Mesodermal cell (in vitro differentiated cells): ENCODE results near the gene CRISP1.

ENCODE experiments used
- H3K27ac ChIP-seq: 2 replicates; pipeline ENCODE4 v1.7.0; 2013; ENCODE audit warnings: mild to moderate bottlenecking, low read depth, low read length, moderate library complexity; ENCODE audit not compliant: severe bottlenecking
- H3K36me3 ChIP-seq: 2 replicates; pipeline ENCODE4 v1.7.1; 2013; ENCODE audit warnings: mild to moderate bottlenecking, low read length, moderate library complexity; ENCODE audit not compliant: control insufficient read depth, insufficient read depth
- H3K4me1 ChIP-seq: one replicate; pipeline ENCODE4 v1.7.1; 2013; ENCODE audit warnings: mild to moderate bottlenecking, low read length; ENCODE audit not compliant: insufficient read depth, control insufficient read depth, poor library complexity, severe bottlenecking
- H3K4me3 ChIP-seq: 2 replicates; pipeline ENCODE4 v1.7.0; 2013; ENCODE audit warnings: low read length, control low read depth, mild to moderate bottlenecking; ENCODE audit not compliant: insufficient read depth, poor library complexity, severe bottlenecking; ENCODE audit errors: extremely low read depth
- H3K9me3 ChIP-seq: 2 replicates; pipeline ENCODE4 v1.7.1; 2013; ENCODE audit warnings: mild to moderate bottlenecking, low read length, moderate library complexity; ENCODE audit not compliant: control insufficient read depth
- WGBS, 2 experiments: methylation state at CpG; one replicate each; pipeline ENCODE4 v1.1.5; 2013; ENCODE audit warnings: missing lambda C conversion rate in 2 of 2; ENCODE audit not compliant: insufficient coverage in 2 of 2; 5-methylcytosine and 5-hydroxymethylcytosine counted together

Gene CRISP1

DNA sequence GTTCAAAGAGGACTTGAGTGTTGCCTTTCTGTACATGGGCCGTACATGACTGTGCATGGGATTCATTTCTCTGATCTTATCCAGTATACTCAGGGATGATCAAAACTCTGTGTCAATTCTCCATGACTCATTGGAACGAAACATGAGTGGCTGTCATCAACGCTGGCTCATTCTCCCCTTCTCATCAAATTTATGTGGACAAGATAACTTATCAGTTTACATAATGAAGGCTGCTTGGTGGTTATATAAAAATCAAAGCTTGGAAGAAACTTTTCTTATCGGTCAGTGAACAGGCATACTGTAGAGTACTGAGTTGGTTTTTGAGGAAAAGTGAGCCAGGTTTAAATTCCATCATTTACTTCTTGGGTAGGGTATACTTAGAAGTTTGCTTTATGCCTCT is 24.9 kb downstream of the CRISP1 start:
- Histone ChIP-seq H3K36me3 (no peaks in the 10 kb centered on the region), H3K9me3 (no peaks in the 10 kb centered on the region), H3K4me3 (no peak overlapping the region), H3K27ac (no peak overlapping the region), H3K4me1 (no peaks in the 10 kb centered on the region)
- 100% methylated on average over 1 to 2 of the region's 4 CpGs for WGBS, 2 experiments

DNA sequence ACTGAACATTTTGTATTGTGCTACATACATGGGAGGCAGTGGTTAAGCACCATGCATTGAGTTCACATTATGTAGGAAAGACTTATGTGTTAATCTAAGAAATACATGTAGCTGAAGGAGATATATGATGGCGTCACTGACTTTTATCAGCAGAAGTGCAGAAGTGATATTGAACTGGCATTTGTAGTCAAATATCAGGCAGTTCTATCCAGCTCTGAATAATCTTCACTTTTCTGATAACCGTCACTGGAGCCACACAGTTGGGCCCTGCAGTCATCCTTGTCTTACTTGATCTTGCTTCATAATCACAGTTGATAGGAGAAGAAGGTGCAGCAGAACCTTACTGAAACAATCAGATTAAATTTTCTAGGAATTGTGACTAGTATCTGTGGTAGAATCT is 26.4 kb downstream of the CRISP1 start:
- H3K27ac ChIP-seq: no peak overlapping the region
- WGBS, 2 experiments: 86 to 90% methylated on average over 1 of the region's 2 CpGs
- H3K4me3 ChIP-seq: no peak overlapping the region
- H3K4me1 ChIP-seq: no peaks in the 10 kb centered on the region
- no peaks in the 10 kb centered on the region for H3K36me3 ChIP-seq
- H3K9me3 ChIP-seq: no peaks in the 10 kb centered on the region

DNA sequence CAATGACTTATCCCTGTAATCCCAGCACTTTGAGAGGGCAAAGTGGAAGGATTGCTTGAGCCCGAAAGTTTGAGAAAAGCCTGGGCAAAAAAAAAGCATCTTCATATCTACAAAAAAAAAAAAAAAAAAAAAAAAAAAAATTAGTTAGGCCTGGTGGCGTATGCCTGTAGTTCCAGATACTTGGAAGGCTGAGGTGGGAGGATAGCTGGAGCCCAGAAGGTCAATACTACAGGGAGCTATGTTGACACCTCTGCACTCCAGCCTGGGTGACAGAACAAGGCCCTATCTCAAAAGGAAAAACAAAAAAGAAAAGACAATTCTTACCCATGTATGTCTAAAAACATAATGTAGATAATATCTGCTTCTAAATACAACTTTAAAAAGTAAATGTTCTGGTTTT is 27.2 kb downstream of the CRISP1 start:
- Histone ChIP-seq H3K36me3 (no peaks in the 10 kb centered on the region), H3K27ac (no peak overlapping the region), H3K4me1 (no peaks in the 10 kb centered on the region), H3K4me3 (no peak overlapping the region), H3K9me3 (no peaks in the 10 kb centered on the region)
- no CpG with 5 or more reads among the region's 2 CpGs for WGBS, 2 experiments

DNA sequence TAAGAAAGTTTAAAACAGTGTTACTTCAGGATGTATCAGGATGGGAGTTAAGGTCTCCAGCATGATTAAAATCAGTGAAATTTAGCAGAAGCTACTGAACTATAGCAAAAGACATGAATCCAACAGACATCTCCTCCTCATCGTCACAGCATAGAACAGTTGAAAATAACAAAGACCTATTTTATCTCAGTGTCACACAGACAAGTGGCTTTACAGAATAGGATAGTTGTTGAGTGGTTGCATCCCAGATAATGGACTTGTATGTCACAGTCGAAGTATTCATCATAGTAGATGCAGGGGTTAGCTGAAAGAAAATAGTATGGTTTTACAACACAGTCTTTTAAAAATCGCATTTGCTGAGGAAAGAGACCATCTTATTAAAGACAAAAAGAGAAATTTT is 31.2 kb downstream of the CRISP1 start:
- Histone ChIP-seq H3K4me1 (no peaks in the 10 kb centered on the region), H3K36me3 (no peaks in the 10 kb centered on the region), H3K9me3 (no peaks in the 10 kb centered on the region), H3K4me3 (no peak overlapping the region), H3K27ac (no peak overlapping the region)
- WGBS, 2 experiments: 60 to 100% methylated on average over 1 of the region's 3 CpGs

DNA sequence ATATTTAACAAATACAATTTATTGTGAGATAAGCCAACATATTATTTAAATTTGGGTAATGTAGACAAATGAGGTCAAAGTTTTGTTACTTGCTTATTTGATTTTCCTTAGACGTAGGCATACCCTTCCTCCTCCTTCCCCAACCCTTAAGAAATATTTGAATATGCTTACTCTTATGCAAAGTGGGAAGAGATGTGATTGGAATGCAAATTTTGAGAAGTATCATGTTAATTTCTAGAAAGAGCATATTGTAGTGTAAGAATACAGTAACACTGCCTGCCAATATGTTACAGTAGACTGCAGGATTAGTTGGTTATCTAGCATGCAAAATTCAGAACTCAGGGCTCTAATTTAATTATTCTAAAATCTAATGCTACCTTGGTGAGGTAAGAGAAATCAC is 32.9 kb downstream of the CRISP1 start:
- Histone ChIP-seq H3K9me3 (no peaks in the 10 kb centered on the region), H3K4me3 (no peak overlapping the region), H3K4me1 (no peaks in the 10 kb centered on the region), H3K36me3 (no peaks in the 10 kb centered on the region), H3K27ac (no peak overlapping the region)
- no CpG with 5 or more reads among the region's 1 CpG for WGBS, 2 experiments

DNA sequence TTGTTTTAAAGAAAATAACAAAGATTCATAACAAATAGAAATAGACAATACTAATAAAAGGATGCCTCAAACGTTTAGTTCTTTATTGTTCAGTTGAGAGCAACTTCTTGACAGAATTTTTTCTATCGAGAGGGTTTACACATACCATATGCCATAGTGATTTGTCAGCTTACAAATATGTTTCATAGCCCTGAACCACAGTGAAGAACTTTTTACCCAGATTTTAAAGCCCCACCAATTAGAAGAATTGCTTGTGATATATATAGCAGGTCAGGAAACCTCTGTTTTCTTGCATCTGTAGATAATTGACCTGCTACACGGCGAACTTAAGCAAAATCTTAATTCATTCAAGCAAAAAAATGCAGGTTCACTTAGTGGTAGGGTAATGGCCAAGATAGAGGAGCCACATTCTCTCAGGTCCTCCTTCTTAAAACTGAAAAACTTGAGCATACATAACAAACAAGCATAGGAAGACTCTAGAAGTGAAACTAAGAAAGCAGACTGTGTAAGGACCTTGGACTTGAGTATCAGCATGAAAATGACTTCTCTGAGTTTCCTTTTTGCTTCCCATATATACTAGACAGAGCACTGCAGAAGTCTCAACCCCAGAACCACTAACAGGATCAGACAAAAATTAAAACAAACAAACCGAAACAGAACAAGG is 39.5 kb downstream of the CRISP1 start:
- Histone ChIP-seq H3K27ac (no peak overlapping the region), H3K4me3 (no peak overlapping the region), H3K36me3 (no peaks in the 10 kb centered on the region), H3K4me1 (no peaks in the 10 kb centered on the region), H3K9me3 (no peaks in the 10 kb centered on the region)
- 90% methylated on average over 4 of the region's 5 CpGs; no CpG with 5 or more reads in 1 of the 2 experiments for WGBS, 2 experiments

DNA sequence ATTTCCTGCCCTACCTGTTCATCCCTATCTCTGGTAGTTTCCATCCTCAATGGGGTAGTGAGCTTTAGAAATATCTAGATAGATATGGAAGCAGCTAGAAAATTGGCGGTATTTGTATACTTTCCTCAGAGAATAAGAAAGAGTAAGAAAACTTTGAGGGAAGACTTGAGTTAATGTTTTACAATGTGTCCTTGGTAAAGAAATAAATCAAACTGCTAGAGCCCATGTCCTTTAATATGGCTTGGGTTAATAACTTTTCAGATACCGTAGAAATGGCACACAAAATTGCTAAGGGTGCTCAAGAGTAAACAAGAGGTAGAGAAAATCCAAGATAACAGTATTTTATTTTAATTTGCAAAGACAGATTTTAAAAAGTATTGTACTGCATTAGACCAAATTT is 51.2 kb downstream of the CRISP1 start:
- no peaks in the 10 kb centered on the region for H3K4me1 ChIP-seq
- WGBS, 2 experiments: 100% methylated on average over 1 of the region's 2 CpGs; no CpG with 5 or more reads in 1 of the 2 experiments
- no peaks in the 10 kb centered on the region for H3K9me3 ChIP-seq
- no peak overlapping the region for H3K27ac ChIP-seq
- no peak overlapping the region for H3K4me3 ChIP-seq
- H3K36me3 ChIP-seq: no peaks in the 10 kb centered on the region

DNA sequence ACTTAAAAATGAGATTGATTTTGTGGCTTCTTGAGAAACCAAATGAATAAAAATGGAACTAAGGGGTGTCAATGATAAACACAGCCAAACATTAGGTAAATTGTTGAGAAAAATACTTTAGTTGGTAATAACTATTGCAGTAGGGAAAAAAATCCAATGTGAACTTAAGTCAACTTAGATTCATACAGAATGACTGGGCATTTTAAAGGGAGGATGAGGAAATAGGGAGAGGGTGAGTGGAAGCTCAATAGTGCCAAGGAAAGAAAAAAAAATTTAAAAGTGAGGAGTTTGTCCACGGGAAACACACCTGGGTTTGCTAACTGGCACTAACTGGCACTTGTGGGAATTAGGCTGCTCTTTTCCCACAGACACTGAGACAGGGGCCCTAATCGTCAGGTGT is 53.1 kb downstream of the CRISP1 start:
- no peak overlapping the region for H3K4me3 ChIP-seq
- no peaks in the 10 kb centered on the region for H3K36me3 ChIP-seq
- H3K4me1 ChIP-seq: no peaks in the 10 kb centered on the region
- H3K9me3 ChIP-seq: no peaks in the 10 kb centered on the region
- WGBS, 2 experiments: 93 to 97% methylated on average over 2 of the region's 2 CpGs
- H3K27ac ChIP-seq: no peak overlapping the region

DNA sequence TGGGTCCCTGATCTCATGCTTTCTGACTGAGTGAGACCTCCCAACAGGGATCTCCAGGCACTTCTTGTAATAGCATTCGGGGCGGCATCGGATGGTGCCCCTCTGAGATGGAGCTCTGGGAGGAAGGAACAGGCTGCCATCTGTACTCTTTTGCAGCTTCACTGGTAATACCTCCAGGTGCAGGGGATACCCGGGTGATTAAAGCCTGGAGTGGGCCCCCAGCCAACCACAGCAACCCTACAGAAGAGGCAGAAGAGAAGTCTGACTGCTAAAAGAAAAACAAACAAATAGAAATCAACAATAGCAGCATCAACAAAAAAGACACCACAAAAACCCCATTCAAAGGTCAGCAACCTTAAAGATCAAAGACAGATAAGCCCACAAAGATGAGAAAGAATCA is 60.2 kb downstream of the CRISP1 start:
- H3K4me1 ChIP-seq: no peaks in the 10 kb centered on the region
- no peak overlapping the region for H3K4me3 ChIP-seq
- H3K36me3 ChIP-seq: no peaks in the 10 kb centered on the region
- WGBS, 2 experiments: 93 to 100% methylated on average over 2 of the region's 4 CpGs
- no peaks in the 10 kb centered on the region for H3K9me3 ChIP-seq
- H3K27ac ChIP-seq: no peak overlapping the region

DNA sequence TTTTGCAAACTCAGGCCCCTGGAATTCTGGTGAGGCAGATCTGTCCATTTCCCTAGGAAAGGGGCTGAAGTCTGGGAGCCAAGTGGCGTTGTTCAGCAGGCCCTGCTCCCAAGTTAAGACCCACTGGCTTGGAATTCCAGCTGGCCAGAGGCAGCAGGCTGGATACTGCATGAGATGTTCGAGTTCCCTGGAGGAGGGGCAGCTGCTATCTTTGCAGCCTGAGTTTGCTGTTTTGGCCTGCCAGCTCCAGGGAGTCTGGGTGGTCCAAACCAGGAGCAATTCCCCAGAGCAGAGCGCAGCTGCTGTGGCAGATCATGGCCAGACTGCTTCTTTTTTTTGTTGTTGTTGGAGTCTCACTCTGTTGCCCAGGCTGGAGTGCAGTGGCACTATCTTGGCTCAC is 61.1 kb downstream of the CRISP1 start:
- Histone ChIP-seq H3K36me3 (no peaks in the 10 kb centered on the region), H3K27ac (no peak overlapping the region), H3K4me1 (no peaks in the 10 kb centered on the region), H3K9me3 (no peaks in the 10 kb centered on the region), H3K4me3 (no peak overlapping the region)
- WGBS, 2 experiments: 85 to 90% methylated on average over 3 of the region's 3 CpGs

DNA sequence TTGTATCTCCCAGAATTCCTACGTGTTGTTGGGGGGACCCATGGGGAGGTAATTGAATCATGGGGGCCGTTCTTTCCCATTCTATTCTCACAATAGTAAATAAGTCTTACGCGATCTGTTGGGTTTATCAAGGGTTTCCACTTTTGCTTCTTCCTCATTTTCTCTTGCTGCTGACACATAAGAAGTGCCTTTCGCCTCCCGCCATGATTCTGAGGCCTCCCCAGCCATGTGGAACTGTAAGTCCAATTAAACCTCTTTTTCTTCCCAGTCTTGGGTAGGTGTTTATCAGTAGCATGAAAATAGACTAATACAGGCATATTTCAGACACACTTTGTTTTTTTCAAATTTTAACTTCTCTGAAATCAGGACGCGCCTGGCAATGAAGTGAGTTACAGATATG is 64.8 kb downstream of the CRISP1 start:
- H3K4me1 ChIP-seq: no peaks in the 10 kb centered on the region
- no peaks in the 10 kb centered on the region for H3K36me3 ChIP-seq
- no peak overlapping the region for H3K4me3 ChIP-seq
- no peak overlapping the region for H3K27ac ChIP-seq
- H3K9me3 ChIP-seq: no peaks in the 10 kb centered on the region
- 85 to 100% methylated on average over 2 of the region's 8 CpGs for WGBS, 2 experiments
